HG03354 (cell line): ENCODE measurements around the gene ZNFX1.
A peak's percentile ranks its signal among the peaks of the same experiment; 100 is the strongest.
"Not testable (repeated sequence)": the region's sequence is repeated elsewhere in the genome, so short reads cannot be mapped to it uniquely, and the experiment has no call there.

Source experiments
- ATAC-seq: cut with Tn5 transposase; IDR thresholded peaks from one replicate; pipeline ENCODE4 v1.9.1; 2021; ENCODE audit warnings: mild to moderate bottlenecking; ENCODE audit not compliant: unreplicated experiment, poor library complexity, severe bottlenecking

ZNFX1 gene

GRCh38 chr20:49219924-49220831, 57.7 kb downstream of the ZNFX1 start:
- no peak for ATAC-seq

DNA sequence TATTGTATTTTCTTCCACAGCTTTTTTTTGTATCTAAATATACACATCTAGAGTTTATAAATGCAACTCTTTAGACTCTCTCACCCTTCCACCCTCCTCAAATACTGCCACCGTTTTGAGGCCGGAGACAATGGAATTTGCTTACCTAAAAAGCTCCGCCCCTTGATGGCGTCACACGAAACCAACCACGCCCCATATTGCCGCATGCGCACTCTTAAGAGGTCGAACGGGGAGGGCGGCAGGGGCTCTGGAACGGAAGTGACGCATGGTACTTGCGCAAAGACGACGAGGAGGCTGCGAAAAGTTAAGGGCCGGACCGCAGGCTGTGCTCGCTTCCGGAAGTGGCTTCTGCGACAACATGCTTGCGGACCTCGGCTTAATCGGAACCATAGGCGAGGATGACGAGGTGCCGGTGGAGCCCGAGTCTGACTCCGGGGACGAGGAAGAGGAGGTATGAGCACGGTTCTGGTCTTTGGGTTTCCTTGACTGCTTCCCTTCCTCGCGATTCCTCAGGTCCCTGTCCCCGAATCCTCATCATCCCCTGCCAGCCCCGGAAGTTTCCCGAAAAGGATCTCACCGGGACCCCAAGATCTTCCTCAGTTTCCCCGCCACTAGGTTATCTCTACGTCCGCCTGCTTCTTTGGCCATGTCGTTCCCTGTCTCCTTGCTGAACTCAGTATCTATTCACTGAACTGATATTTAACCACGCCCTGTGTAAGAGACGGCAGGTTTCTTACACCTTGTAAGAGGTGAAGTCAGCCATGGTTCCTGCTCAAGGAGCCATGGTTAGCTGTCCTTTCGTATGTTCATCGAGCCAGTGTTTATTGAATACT, 58.5 kb downstream of the ZNFX1 start, which contains the start of gene DDX27:
DDX27 (plus strand) TSS at position 326 of the 833 bp plus-strand sequence; CDS start at position 359, 33 bp downstream.
- ATAC-seq = peak; percentile 90

GRCh38 chr20:49218739-49219090, 59.1 kb downstream of the ZNFX1 start:
- not testable (repeated sequence) for ATAC-seq

- ATAC-seq = no peak
Observed at GRCh38 chr20:49216991-49217578, 60.8 kb downstream of the ZNFX1 start.

DNA sequence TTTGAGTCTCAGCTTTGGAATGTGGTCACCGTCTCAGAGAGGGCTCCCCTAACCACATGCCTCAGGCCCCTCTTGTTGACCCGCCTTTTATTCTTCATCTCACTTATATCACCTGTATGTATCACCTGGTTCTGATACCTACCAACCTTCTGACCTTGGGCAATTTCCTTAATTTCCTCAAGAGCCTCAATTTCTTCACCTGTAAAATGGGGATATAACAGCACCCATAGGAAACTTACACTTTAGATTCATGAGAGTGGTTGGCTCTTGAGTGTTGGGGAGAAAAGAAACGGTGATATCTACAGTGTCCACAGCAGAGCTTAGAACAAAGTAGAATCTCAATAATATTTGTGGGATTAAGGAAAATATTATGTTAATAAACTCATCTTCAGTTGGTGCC, 62.6 kb downstream of the ZNFX1 start:
- ATAC-seq = no peak

DNA sequence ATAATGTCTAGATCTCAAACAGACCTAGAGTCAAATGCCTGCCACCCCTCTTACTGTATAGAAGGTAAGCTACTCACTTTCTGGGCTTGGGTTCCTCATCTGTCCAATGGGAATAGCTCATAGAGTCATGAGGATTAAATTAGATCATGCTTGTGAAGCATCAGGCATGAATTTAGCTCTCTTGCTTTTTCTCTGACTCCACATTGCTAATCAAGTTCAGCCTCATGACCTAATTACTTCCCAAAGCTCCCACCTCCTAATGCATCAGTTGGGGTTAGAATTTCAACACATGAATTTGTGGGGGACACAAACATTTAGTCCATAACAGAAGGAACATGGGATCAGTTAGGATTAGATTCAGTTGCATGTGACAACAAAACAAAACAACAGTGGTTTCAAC, 63.3 kb downstream of the ZNFX1 start:
- no peak for ATAC-seq

DNA sequence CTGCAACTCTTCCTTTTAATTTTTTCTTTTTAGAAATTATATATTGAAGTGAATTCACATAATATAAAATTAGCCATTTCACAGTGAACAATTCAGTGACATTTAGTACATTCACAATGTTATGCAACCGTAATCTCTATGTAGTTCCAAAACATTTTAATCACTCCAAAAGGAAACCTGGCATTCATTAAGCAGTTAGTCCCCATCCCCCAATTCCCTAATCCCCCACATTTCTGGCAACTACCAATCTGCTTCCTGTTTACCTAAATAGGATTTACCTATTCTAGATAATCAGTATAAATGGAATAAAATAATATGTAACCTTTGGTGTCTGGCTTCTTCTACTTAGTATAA, 67.1 kb downstream of the ZNFX1 start:
- no peak for ATAC-seq

- no peak for ATAC-seq
Observed at GRCh38 chr20:49210101-49210756, 67.6 kb downstream of the ZNFX1 start.

- no peak for ATAC-seq
Observed at GRCh38 chr20:49207076-49207475, 70.8 kb downstream of the ZNFX1 start.

GRCh38 chr20:49203746-49204145, 74.1 kb downstream of the ZNFX1 start:
- ATAC-seq = no peak

GRCh38 chr20:49203011-49203410, 74.8 kb downstream of the ZNFX1 start:
- no peak for ATAC-seq

DNA sequence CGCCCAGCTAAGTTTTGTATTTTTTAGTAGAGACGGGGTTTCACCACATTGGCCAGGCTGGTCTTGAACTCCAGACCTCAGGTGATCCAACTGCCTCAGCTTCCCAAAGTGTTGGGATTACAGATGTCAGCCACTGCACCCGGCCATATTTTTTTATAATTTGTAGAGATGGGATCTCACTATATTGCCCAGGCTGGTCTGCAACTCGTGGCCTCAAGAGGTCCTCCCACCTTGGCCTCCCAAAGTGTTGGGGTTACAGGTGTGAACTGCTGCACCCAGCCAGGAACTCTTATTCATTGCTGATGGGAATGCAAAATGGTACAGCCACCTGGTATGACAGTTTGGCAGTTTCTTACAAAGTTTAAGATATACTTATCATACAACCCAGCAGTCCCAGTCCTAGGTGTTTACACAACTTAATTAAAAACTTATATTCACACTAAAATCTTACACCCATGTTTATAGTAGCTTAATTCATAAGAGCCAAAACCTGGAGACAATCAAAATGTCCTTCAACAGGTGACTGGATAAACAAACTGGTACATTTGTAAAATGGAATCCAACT, 78.0 kb downstream of the ZNFX1 start:
- ATAC-seq = no peak

- not testable (repeated sequence) for ATAC-seq
Observed at GRCh38 chr20:49192944-49193518, 84.8 kb downstream of the ZNFX1 start.
